MCF 10A (cell line): Measurements from ENCODE around the gene DIAPH1. TPM values are rescaled to one million over a fixed set of nuclear protein-coding genes. Genes with fewer than 3 reads are reported as not detected.

Experiments
- BruUV-seq: library from RNA; stranded (reverse); fragments of 400-500 nt; replicated peaks from 2 replicates; lab custom pipeline; 2021; lab: Mats Ljungman, UMichigan
- CTCF ChIA-PET: fragments of 300-600 bp; sonication (Branson Sonifier 250); formaldehyde crosslinking; extraction: SDS; loops from one replicate; lab custom pipeline; 2021; ENCODE audit warnings: antibody characterized with exemption, inconsistent platforms; lab: Yijun Ruan, JAX
- POLR2A ChIA-PET: fragments of 300-600, 350-650 bp; sonication (Branson Sonifier 250); formaldehyde crosslinking; extraction: SDS; loops from one replicate; lab custom pipeline; 2020; ENCODE audit warnings: antibody characterized with exemption, inconsistent platforms; lab: Yijun Ruan, JAX
- DNase-seq: peaks from one replicate; pipeline ENCODE4 v3.0.0-alpha.2; 2018; ENCODE audit not compliant: unreplicated experiment
- H3K27ac Mint-ChIP-seq: one replicate; pipeline ENCODE4 v1.8.0; 2022; ENCODE audit warnings: mild to moderate bottlenecking, low read depth, mixed read lengths; ENCODE audit not compliant: unreplicated experiment
- H3K27me3 Mint-ChIP-seq: one replicate; pipeline ENCODE4 v1.8.0; 2022; ENCODE audit warnings: mixed read lengths; ENCODE audit not compliant: insufficient read depth, unreplicated experiment
- H3K36me3 Mint-ChIP-seq: one replicate; pipeline ENCODE4 v1.8.0; 2022; ENCODE audit warnings: mild to moderate bottlenecking, moderate library complexity, mixed read lengths; ENCODE audit not compliant: insufficient read depth, unreplicated experiment
- H3K4me1 Mint-ChIP-seq: one replicate; pipeline ENCODE4 v1.8.0; 2022; ENCODE audit warnings: mixed read lengths; ENCODE audit not compliant: insufficient read depth, unreplicated experiment
- H3K4me3 Mint-ChIP-seq: one replicate; pipeline ENCODE4 v1.8.0; 2022; ENCODE audit warnings: mild to moderate bottlenecking, moderate library complexity, mixed read lengths; ENCODE audit not compliant: unreplicated experiment
- H3K9me3 Mint-ChIP-seq: one replicate; pipeline ENCODE4 v1.8.0; 2022; ENCODE audit warnings: mixed read lengths; ENCODE audit not compliant: unreplicated experiment
- intact Hi-C: fragments of 100-400 bp; cut with micrococcal nuclease; formaldehyde crosslinking; loops from 2 replicates; pipeline ENCODE4 v1.14.1; 2022
- total RNA-seq: library from RNA; stranded (reverse); gene quantifications from 2 replicates; pipeline ENCODE4 v1.2.3, GENCODE V29; 2022
- TF ChIP-seq, protein P1 (sequence below): fragments of 200-600 bp; IDR thresholded peaks from one replicate; pipeline ENCODE4 v1.8.0; 2022; ENCODE audit warnings: antibody characterized with exemption, mild to moderate bottlenecking; ENCODE audit not compliant: unreplicated experiment

DIAPH1 gene
- total RNA-seq, 1 experiment from 2014 or later: 228 TPM

DNA sequence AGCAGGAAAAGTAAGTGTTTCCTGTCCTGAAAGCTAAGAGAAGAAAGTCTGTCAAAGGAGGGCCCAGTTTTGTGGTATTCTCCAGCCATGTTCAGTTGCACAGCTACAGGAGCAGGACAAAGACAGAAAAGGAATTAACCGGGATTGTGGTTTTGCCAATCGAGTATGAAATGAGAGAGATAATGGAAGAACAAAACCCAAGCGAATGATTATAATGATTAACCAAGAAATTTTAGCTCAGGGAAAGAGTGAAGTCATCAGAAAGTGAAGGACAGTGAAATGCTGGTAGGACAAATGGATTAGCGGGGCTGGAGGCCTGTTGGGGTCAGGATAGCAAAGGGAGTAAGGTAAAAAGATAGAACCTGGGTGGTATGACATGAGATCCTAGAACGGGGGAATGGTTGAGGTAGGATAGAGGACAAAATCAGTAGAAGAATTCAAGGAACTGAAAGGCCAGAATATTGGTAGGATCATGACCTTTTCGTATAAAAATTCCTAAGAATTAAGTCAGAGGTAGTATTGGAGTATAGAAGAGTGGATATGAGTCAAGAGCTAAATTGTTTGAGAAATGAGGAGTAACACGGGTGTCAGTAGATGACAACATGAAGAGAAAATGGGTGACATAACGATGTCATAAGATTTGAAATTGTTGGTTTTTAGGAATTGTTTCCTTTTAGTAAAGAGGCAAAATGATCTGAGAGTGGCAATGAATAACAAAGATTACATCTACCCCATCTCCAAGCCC is 52.8 kb downstream of the DIAPH1 start:
- H3K27ac Mint-ChIP-seq: peak overlapping the region; percentile 50
- DNase-seq: no peak
- H3K4me3 Mint-ChIP-seq: no peak overlapping the region
- peaks cover 73% of the 10 kb centered on the region for H3K36me3 Mint-ChIP-seq
- intact Hi-C loops: no loop called here
- H3K9me3 Mint-ChIP-seq: no peaks in the 10 kb centered on the region
- peaks cover 24% of the 10 kb centered on the region for H3K4me1 Mint-ChIP-seq
- POLR2A ChIA-PET: interaction anchor here (0.7 to 1.0 kb wide), 5 partner anchors 27 to 524 kb away, joined by 3 to 4 read pairs (median 3); partner anchors contain the start of genes PCDHB11, PCDHGC3 and RELL2
- H3K27me3 Mint-ChIP-seq: no peaks in the 10 kb centered on the region
- CTCF ChIA-PET: interaction anchor here (0.5 to 4.8 kb wide), 42 partner anchors 8 to 865 kb away, joined by 3 to 49 read pairs (median 5); partner anchors contain the start of genes DIAPH1, PCDHA4, PCDHB10 and PCDHB11
- no TSS peak for BruUV-seq
- TF ChIP-seq, protein P1, sequence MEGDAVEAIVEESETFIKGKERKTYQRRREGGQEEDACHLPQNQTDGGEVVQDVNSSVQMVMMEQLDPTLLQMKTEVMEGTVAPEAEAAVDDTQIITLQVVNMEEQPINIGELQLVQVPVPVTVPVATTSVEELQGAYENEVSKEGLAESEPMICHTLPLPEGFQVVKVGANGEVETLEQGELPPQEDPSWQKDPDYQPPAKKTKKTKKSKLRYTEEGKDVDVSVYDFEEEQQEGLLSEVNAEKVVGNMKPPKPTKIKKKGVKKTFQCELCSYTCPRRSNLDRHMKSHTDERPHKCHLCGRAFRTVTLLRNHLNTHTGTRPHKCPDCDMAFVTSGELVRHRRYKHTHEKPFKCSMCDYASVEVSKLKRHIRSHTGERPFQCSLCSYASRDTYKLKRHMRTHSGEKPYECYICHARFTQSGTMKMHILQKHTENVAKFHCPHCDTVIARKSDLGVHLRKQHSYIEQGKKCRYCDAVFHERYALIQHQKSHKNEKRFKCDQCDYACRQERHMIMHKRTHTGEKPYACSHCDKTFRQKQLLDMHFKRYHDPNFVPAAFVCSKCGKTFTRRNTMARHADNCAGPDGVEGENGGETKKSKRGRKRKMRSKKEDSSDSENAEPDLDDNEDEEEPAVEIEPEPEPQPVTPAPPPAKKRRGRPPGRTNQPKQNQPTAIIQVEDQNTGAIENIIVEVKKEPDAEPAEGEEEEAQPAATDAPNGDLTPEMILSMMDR: no peak

GRCh38 chr5:141564216-141564692 is 54.5 kb downstream of the DIAPH1 start:
- no TSS peak for BruUV-seq
- Mint-ChIP-seq H3K36me3 (peaks cover 74% of the 10 kb centered on the region), H3K9me3 (no peaks in the 10 kb centered on the region), H3K4me1 (peaks cover 39% of the 10 kb centered on the region), H3K27ac (peak overlapping the region; percentile 98), H3K4me3 (no peak overlapping the region), H3K27me3 (no peaks in the 10 kb centered on the region)
- intact Hi-C loops: no loop called here
- ChIA-PET CTCF (interaction anchor here (0.5 to 3.7 kb wide), 105 partner anchors 8 to 976 kb away, joined by 3 to 152 read pairs (median 6); partner anchors contain the start of genes DIAPH1, HDAC3, PCDHB10 and PCDHB11), POLR2A (interaction anchor here (0.7 to 3.7 kb wide), 24 partner anchors 9 to 373 kb away, joined by 3 to 46 read pairs (median 5); partner anchors contain the start of genes DIAPH1, PCDHB10, PCDHB11 and PCDHB13)
- DNase-seq: peak; percentile 98
- TF ChIP-seq, protein P1: peak; percentile 92

DNA sequence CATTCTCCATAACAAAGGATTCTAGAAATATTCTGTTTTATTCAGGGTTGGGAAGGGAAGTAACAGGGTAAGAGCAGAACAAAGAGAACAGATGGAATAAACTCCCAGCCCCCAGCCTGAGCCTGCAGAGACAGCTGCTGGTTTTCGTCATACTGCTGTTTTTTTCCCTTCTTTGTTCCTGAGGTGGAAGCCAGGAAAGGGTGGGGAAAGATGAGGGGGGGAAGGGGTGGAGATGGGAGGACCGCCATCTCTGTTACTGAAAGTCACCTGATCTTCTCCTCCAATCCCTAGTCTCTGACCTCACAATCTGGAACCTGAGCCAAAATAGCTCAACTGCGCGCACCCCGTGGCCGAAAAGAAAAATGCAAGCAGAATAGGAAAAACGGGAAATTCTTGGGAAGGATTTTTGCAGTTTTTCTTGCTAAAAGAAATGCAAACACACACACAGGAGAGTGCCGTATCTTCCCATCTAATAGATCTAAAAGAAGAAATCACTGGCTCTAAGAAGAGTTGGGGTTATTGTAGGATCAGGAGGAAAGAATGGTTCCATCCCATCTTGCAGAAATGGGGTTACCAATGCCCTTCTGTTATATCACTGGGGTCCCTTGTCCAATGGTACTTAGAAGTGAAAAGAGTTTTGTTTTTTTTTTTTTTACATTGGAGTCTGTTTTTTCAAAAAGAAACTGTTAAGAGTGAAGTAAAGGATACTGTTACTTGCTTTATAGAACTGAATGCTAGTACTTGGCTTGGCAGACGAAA is 57.9 kb downstream of the DIAPH1 start:
- intact Hi-C loops: loop anchor here (1.0 to 2.0 kb wide), 9 partner anchors 149 to 520 kb away; partner anchors contain the start of genes PCDHB10, PCDHB13, PCDHB14 and PCDHB2
- H3K4me3 Mint-ChIP-seq: peak overlapping the region; percentile 70
- no peaks in the 10 kb centered on the region for H3K9me3 Mint-ChIP-seq
- ChIA-PET POLR2A (interaction anchor here (0.6 to 6.3 kb wide), 20 partner anchors 36 to 1001 kb away, joined by 3 to 167 read pairs (median 4); partner anchors contain the start of genes PCDHB11, PCDHB14, PCDHGA10 and PCDHGB5), CTCF (interaction anchor here (0.6 to 5.7 kb wide), 16 partner anchors 13 to 841 kb away, joined by 3 to 191 read pairs (median 4); partner anchors contain the start of genes PCDHB10, PCDHB11, PCDHB14 and PCDHGB7)
- TF ChIP-seq, protein P1: peak; percentile 94
- no peaks in the 10 kb centered on the region for H3K27me3 Mint-ChIP-seq
- BruUV-seq: no TSS peak
- peaks cover 63% of the 10 kb centered on the region for H3K36me3 Mint-ChIP-seq
- peak overlapping the region; percentile 98 for H3K27ac Mint-ChIP-seq
- DNase-seq: peak; percentile 99
- peaks cover 54% of the 10 kb centered on the region for H3K4me1 Mint-ChIP-seq
